Trophoblast cell (in vitro differentiated cells and primary cell): ENCODE measurements around the gene SSR2.

ENCODE experiments used
- DNase-seq, 2 donors: peaks; one replicate each; pipeline ENCODE4 v3.0.0-alpha.2; 2016
- H2AFZ ChIP-seq: 2 replicates; pipeline ENCODE4 v1.6.1; 2013; ENCODE audit warnings: low read length, moderate library complexity, mild to moderate bottlenecking; ENCODE audit not compliant: insufficient read depth, poor library complexity
- H2AK5ac ChIP-seq: 2 replicates; pipeline ENCODE4 v1.6.1; 2013; ENCODE audit warnings: mild to moderate bottlenecking, low read length
- H2BK120ac ChIP-seq: 2 replicates; pipeline ENCODE4 v1.6.1; 2013; ENCODE audit warnings: low read length, mild to moderate bottlenecking, moderate library complexity; ENCODE audit not compliant: insufficient read depth, poor library complexity
- H2BK12ac ChIP-seq: 2 replicates; pipeline ENCODE4 v1.6.1; 2013; ENCODE audit warnings: mild to moderate bottlenecking, low read length, moderate library complexity
- H2BK5ac ChIP-seq: 2 replicates; pipeline ENCODE4 v1.6.1; 2013; ENCODE audit warnings: low read length, low read depth, moderate library complexity, mild to moderate bottlenecking; ENCODE audit not compliant: poor library complexity
- H3K14ac ChIP-seq: 2 replicates; pipeline ENCODE4 v1.6.1; 2013; ENCODE audit warnings: mild to moderate bottlenecking, low read length
- H3K18ac ChIP-seq: 2 replicates; pipeline ENCODE4 v1.6.1; 2013; ENCODE audit warnings: mild to moderate bottlenecking, low read length
- H3K23ac ChIP-seq: 2 replicates; pipeline ENCODE4 v1.6.1; 2013; ENCODE audit warnings: low read length
- H3K27ac ChIP-seq: 2 replicates; pipeline ENCODE4 v1.5.1; 2013; ENCODE audit warnings: low read depth, mild to moderate bottlenecking, inconsistent platforms, low read length, moderate library complexity
- H3K27me3 ChIP-seq: 2 replicates; pipeline ENCODE4 v1.6.1; 2013; ENCODE audit warnings: inconsistent platforms, mild to moderate bottlenecking, low read length, moderate library complexity; ENCODE audit not compliant: insufficient read depth
- H3K36me3 ChIP-seq, 2 experiments: 1 replicate in 1 of 2; 2 replicates in 1 of 2; pipeline ENCODE4 v1.6.1; 2013; ENCODE audit warnings: low read length in 2 of 2, mild to moderate bottlenecking in 2 of 2, moderate library complexity in 1 of 2; ENCODE audit not compliant: insufficient read depth in 2 of 2, control insufficient read depth in 1 of 2
- H3K4ac ChIP-seq: 2 replicates; pipeline ENCODE4 v1.6.1; 2013; ENCODE audit warnings: low read depth, mild to moderate bottlenecking, low read length, moderate library complexity
- H3K4me1 ChIP-seq, 2 experiments: 1 replicate in 1 of 2; 2 replicates in 1 of 2; pipeline ENCODE4 v1.6.1; 2013; ENCODE audit warnings: low read length in 2 of 2, mild to moderate bottlenecking in 2 of 2, moderate library complexity in 1 of 2; ENCODE audit not compliant: insufficient read depth in 2 of 2, control insufficient read depth in 1 of 2
- H3K4me2 ChIP-seq: 2 replicates; pipeline ENCODE4 v1.6.1; 2013; ENCODE audit warnings: inconsistent platforms, mild to moderate bottlenecking, low read length, moderate library complexity
- H3K4me3 ChIP-seq: 2 replicates; pipeline ENCODE4 v1.5.1; 2013; ENCODE audit warnings: mild to moderate bottlenecking, low read depth, low read length, inconsistent platforms
- H3K79me1 ChIP-seq: one replicate; pipeline ENCODE4 v1.6.1; 2013; ENCODE audit warnings: low read length
- H3K79me2 ChIP-seq: 2 replicates; pipeline ENCODE4 v1.6.1; 2013; ENCODE audit warnings: low read length, mild to moderate bottlenecking; ENCODE audit not compliant: control insufficient read depth, insufficient read depth, poor library complexity
- H3K9ac ChIP-seq: 2 replicates; pipeline ENCODE4 v1.6.1; 2013; ENCODE audit warnings: mild to moderate bottlenecking, low read length
- H3K9me3 ChIP-seq: 2 replicates; pipeline ENCODE4 v1.6.1; 2013; ENCODE audit warnings: low read depth, mild to moderate bottlenecking, control low read depth, inconsistent platforms, low read length; ENCODE audit not compliant: insufficient read depth
- H4K12ac ChIP-seq: 2 replicates; pipeline ENCODE4 v1.6.1; 2013; ENCODE audit warnings: low read depth, mild to moderate bottlenecking, low read length, moderate library complexity
- H4K8ac ChIP-seq: 2 replicates; pipeline ENCODE4 v1.6.1; 2013; ENCODE audit warnings: low read depth, mild to moderate bottlenecking, low read length, moderate library complexity
- H4K91ac ChIP-seq: one replicate; pipeline ENCODE4 v1.6.1; 2013; ENCODE audit warnings: low read depth, mild to moderate bottlenecking, low read length, moderate library complexity
- WGBS: extraction: QIAGEN DNeasy Blood & Tissue Kit; methylation state at CpG from one replicate; pipeline ENCODE4 v1.1.7; 2013; ENCODE audit warnings: missing lambda C conversion rate; ENCODE audit not compliant: insufficient read length, insufficient coverage; ENCODE audit errors: extremely low coverage; 5-methylcytosine and 5-hydroxymethylcytosine counted together

The SSR2 gene

GRCh38 chr1:155966750-155967149 is 54.0 kb downstream of the SSR2 start:
- peaks cover 4% of the 10 kb centered on the region for H3K79me2 ChIP-seq
- WGBS: no CpG with 5 or more reads among the region's 7 CpGs
- H2AFZ ChIP-seq: no peak overlapping the region
- H3K9me3 ChIP-seq: no peaks in the 10 kb centered on the region
- no peak for DNase-seq
- no peak overlapping the region for H3K9ac ChIP-seq
- no peak overlapping the region for H3K4me3 ChIP-seq
- no peak overlapping the region for H4K8ac ChIP-seq
- H3K4ac ChIP-seq: no peak overlapping the region
- H3K23ac ChIP-seq: no peak overlapping the region
- H2BK5ac ChIP-seq: no peak overlapping the region
- H3K14ac ChIP-seq: no peak overlapping the region
- H3K4me2 ChIP-seq: no peak overlapping the region
- H3K27me3 ChIP-seq: no peaks in the 10 kb centered on the region
- peaks cover 65 to 67% of the 10 kb centered on the region in 2 experiments for H3K36me3 ChIP-seq
- H3K27ac ChIP-seq: no peak overlapping the region
- H3K4me1 ChIP-seq: peaks cover 0 to 4% of the 10 kb centered on the region in 2 experiments
- H4K12ac ChIP-seq: no peak overlapping the region
- H4K91ac ChIP-seq: no peak overlapping the region
- H2AK5ac ChIP-seq: no peak overlapping the region
- no peak overlapping the region for H2BK120ac ChIP-seq
- no peaks in the 10 kb centered on the region for H3K79me1 ChIP-seq
- no peak overlapping the region for H2BK12ac ChIP-seq
- H3K18ac ChIP-seq: no peak overlapping the region

- no peak overlapping the region for H2AK5ac ChIP-seq
- H3K9ac ChIP-seq: no peak overlapping the region
- no peak overlapping the region for H2BK120ac ChIP-seq
- no peak overlapping the region for H3K23ac ChIP-seq
- no peak overlapping the region for H3K14ac ChIP-seq
- no peak overlapping the region for H4K12ac ChIP-seq
- H3K27me3 ChIP-seq: no peaks in the 10 kb centered on the region
- no peaks in the 10 kb centered on the region for H3K9me3 ChIP-seq
- H3K79me2 ChIP-seq: peaks cover 4% of the 10 kb centered on the region
- no CpG with 5 or more reads among the region's 9 CpGs for WGBS
- no peak overlapping the region for H2AFZ ChIP-seq
- H2BK12ac ChIP-seq: no peak overlapping the region
- H3K4ac ChIP-seq: no peak overlapping the region
- H3K27ac ChIP-seq: no peak overlapping the region
- no peaks in the 10 kb centered on the region for H3K79me1 ChIP-seq
- no peak overlapping the region for H3K4me2 ChIP-seq
- peaks cover 0 to 4% of the 10 kb centered on the region in 2 experiments for H3K4me1 ChIP-seq
- no peak overlapping the region for H4K8ac ChIP-seq
- H3K4me3 ChIP-seq: no peak overlapping the region
- peaks cover 69 to 72% of the 10 kb centered on the region in 2 experiments for H3K36me3 ChIP-seq
- H2BK5ac ChIP-seq: no peak overlapping the region
- H4K91ac ChIP-seq: no peak overlapping the region
- no peak overlapping the region for H3K18ac ChIP-seq
- DNase-seq: no peak
These were observed 54.6 kb downstream of the SSR2 start for GRCh38 chr1:155966135-155966534.

- Histone ChIP-seq H4K91ac (no peak overlapping the region), H3K27me3 (no peaks in the 10 kb centered on the region), H3K9me3 (no peaks in the 10 kb centered on the region), H3K4me1 (no peaks in the 10 kb centered on the region), H3K14ac (no peak overlapping the region), H3K4ac (no peak overlapping the region), H3K9ac (no peak overlapping the region), H3K4me2 (no peak overlapping the region), H3K79me2 (no peaks in the 10 kb centered on the region), H4K12ac (no peak overlapping the region), H3K27ac (no peak overlapping the region), H3K79me1 (no peaks in the 10 kb centered on the region), H2AFZ (no peak overlapping the region), H3K36me3 (peaks cover 74 to 81% of the 10 kb centered on the region in 2 experiments), H2AK5ac (no peak overlapping the region), H3K23ac (no peak overlapping the region), H3K4me3 (no peak overlapping the region), H2BK12ac (no peak overlapping the region), H3K18ac (no peak overlapping the region), H2BK5ac (no peak overlapping the region), H2BK120ac (no peak overlapping the region), H4K8ac (no peak overlapping the region)
- no CpG with 5 or more reads among the region's 7 CpGs for WGBS
- no peak for DNase-seq
These were observed 56.6 kb downstream of the SSR2 start for GRCh38 chr1:155964193-155964592.

DNA sequence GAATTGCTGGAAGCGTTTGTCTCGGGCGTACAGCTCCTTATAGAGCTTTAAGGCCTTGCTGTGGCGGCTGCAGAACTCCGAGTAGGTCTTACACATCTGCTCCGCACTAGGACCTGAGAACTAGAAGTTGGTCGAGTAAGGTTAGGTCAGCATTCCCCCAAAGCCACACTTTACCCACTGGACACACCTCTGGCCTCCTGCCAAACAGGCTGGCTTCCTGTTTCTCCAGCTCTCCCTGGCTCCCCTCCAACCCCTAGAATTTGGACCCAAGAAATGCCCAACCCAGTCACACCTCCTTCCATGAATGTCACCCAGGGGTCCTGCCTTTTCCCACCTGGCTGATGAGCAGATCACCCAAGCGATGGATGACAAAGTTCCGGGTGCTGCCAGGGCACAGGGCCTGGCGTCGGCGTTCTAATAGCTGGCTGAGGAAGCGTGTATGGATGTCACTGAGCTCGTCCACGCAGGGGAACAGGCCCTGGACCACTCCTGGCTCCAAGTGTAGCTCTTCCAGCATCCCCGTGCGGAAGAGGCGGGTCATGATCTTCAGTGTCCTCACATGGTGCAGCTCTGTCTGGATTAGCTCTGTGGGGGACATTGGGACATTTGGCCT is 58.0 kb downstream of the SSR2 start:
- no CpG with 5 or more reads among the region's 18 CpGs for WGBS

More for the DNA sequence above, 58.0 kb downstream of the SSR2 start:
- Histone ChIP-seq H3K4ac (no peak overlapping the region), H3K23ac (no peak overlapping the region), H3K9me3 (no peaks in the 10 kb centered on the region), H2BK5ac (no peak overlapping the region), H4K91ac (no peak overlapping the region), H4K8ac (no peak overlapping the region), H3K14ac (no peak overlapping the region), H3K79me1 (no peaks in the 10 kb centered on the region), H3K79me2 (no peaks in the 10 kb centered on the region), H3K27ac (no peak overlapping the region), H3K4me1 (no peaks in the 10 kb centered on the region), H3K9ac (no peak overlapping the region), H3K36me3 (peaks cover 70 to 79% of the 10 kb centered on the region in 2 experiments), H3K18ac (no peak overlapping the region), H2BK12ac (no peak overlapping the region), H3K4me2 (no peak overlapping the region), H3K27me3 (no peaks in the 10 kb centered on the region), H2BK120ac (no peak overlapping the region), H3K4me3 (no peak overlapping the region), H2AFZ (no peak overlapping the region), H4K12ac (no peak overlapping the region), H2AK5ac (no peak overlapping the region)
- no peak for DNase-seq
